ENCODE data around the gene ACOX1. TPM values are rescaled to one million over a fixed set of nuclear protein-coding genes. Genes with fewer than 3 reads are reported as not detected.

The ACOX1 gene
- total RNA-seq, 1 donor from 2014 or later = 9.7 TPM

DNA sequence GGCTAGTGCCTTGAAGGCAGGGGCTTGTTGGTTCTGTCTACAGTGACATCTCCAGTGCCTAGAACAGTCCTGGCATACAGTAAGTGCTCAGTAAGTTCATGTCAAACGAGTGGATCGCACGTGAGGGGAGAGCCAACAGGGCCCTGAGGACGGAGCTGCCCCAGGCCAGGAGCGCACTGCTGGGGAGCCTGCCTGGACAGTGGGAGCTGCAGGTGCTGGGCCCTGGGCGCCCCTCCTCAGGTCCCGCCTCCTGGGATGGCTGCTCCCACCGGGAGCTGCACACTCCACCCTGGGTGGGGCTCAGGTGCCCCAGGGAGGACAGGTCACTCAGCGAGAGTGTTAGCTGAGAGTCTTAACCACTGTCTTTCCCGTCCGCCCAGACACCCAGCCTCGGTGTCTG, 46.3 kb upstream of the ACOX1 start:
- H3K9ac ChIP-seq = no peak overlapping the region
- H3K27ac Mint-ChIP-seq = no peak overlapping the region
- H4K20me1 ChIP-seq (ENCODE audit: low read depth) = peaks cover 5% of the 10 kb centered on the region
- H3K4me1 Mint-ChIP-seq = peaks cover 14% of the 10 kb centered on the region
- no peak overlapping the region for H3K4me3 ChIP-seq
- DNase-seq (ENCODE audit: low spot score) = no peak
- H3K4me2 ChIP-seq = no peak overlapping the region
- no peaks in the 10 kb centered on the region for H3K36me3 Mint-ChIP-seq
- peaks cover 5% of the 10 kb centered on the region for H3K4me1 ChIP-seq
- H3K27ac ChIP-seq = no peak overlapping the region
- H3K79me2 ChIP-seq (ENCODE audit: low read depth) = no peaks in the 10 kb centered on the region
- no peaks in the 10 kb centered on the region for H3K27me3 Mint-ChIP-seq (ENCODE audit: insufficient read depth, low read depth)
- H3K9me3 Mint-ChIP-seq = no peaks in the 10 kb centered on the region
- no peaks in the 10 kb centered on the region for H3K9me3 ChIP-seq (ENCODE audit: low read depth)
- no peak overlapping the region for H2AFZ ChIP-seq (replicated peaks)
- H3K27me3 ChIP-seq = no peaks in the 10 kb centered on the region
- no peak overlapping the region for H3K4me3 Mint-ChIP-seq
- H3K36me3 ChIP-seq = no peaks in the 10 kb centered on the region
- peaks cover 17% of the 10 kb centered on the region for H3F3A ChIP-seq (ENCODE audit: low read depth)
- TF ChIP-seq EZH2phosphoT487 (IDR thresholded peaks at IDR 0.05) = no peak
- no peak for TF ChIP-seq EZH2 (IDR thresholded peaks at IDR 0.05)
- TF ChIP-seq, protein P1, sequence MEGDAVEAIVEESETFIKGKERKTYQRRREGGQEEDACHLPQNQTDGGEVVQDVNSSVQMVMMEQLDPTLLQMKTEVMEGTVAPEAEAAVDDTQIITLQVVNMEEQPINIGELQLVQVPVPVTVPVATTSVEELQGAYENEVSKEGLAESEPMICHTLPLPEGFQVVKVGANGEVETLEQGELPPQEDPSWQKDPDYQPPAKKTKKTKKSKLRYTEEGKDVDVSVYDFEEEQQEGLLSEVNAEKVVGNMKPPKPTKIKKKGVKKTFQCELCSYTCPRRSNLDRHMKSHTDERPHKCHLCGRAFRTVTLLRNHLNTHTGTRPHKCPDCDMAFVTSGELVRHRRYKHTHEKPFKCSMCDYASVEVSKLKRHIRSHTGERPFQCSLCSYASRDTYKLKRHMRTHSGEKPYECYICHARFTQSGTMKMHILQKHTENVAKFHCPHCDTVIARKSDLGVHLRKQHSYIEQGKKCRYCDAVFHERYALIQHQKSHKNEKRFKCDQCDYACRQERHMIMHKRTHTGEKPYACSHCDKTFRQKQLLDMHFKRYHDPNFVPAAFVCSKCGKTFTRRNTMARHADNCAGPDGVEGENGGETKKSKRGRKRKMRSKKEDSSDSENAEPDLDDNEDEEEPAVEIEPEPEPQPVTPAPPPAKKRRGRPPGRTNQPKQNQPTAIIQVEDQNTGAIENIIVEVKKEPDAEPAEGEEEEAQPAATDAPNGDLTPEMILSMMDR (IDR thresholded peaks at IDR 0.05) = no peak

DNA sequence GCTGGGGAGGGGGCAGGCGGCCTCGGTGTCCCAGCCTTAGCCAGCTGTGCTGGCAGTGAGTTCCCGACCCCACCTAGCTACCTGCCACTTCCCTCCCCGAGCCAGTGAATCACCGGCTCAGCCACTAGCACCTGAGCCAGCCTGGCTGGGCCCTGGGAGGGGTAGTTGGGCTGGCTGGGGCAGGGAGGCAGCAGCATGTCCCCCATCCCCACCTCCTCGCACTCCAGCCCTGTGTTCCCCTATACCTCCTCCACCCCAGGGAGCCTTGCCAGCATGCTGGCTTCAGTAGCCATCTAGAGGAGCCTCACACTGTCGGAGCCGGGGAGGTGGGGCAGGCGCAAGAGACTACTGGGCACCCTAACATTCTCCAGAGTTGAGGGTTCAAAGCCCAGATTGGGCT, 45.4 kb upstream of the ACOX1 start:
- Mint-ChIP-seq H3K36me3 (no peaks in the 10 kb centered on the region), H3K4me1 (peaks cover 7% of the 10 kb centered on the region), H3K4me3 (no peak overlapping the region), H3K27me3 (ENCODE audit: insufficient read depth, low read depth) (no peaks in the 10 kb centered on the region), H3K27ac (no peak overlapping the region), H3K9me3 (no peaks in the 10 kb centered on the region)
- H3K36me3 ChIP-seq = no peaks in the 10 kb centered on the region
- H3K4me1 ChIP-seq = no peaks in the 10 kb centered on the region
- H3K4me2 ChIP-seq = no peak overlapping the region
- no peaks in the 10 kb centered on the region for H3K79me2 ChIP-seq (ENCODE audit: low read depth)
- DNase-seq (ENCODE audit: low spot score) = no peak
- H4K20me1 ChIP-seq (ENCODE audit: low read depth) = no peaks in the 10 kb centered on the region
- H2AFZ ChIP-seq (replicated peaks) = no peak overlapping the region
- H3K27me3 ChIP-seq = no peaks in the 10 kb centered on the region
- H3K27ac ChIP-seq = no peak overlapping the region
- peaks cover 7% of the 10 kb centered on the region for H3F3A ChIP-seq (ENCODE audit: low read depth)
- no peaks in the 10 kb centered on the region for H3K9me3 ChIP-seq (ENCODE audit: low read depth)
- TF ChIP-seq, protein P1 (IDR thresholded peaks at IDR 0.05) = no peak
- TF ChIP-seq EZH2 (IDR thresholded peaks at IDR 0.05) (no peak), EZH2phosphoT487 (IDR thresholded peaks at IDR 0.05) (no peak)
- no peak overlapping the region for H3K4me3 ChIP-seq
- no peak overlapping the region for H3K9ac ChIP-seq

DNA sequence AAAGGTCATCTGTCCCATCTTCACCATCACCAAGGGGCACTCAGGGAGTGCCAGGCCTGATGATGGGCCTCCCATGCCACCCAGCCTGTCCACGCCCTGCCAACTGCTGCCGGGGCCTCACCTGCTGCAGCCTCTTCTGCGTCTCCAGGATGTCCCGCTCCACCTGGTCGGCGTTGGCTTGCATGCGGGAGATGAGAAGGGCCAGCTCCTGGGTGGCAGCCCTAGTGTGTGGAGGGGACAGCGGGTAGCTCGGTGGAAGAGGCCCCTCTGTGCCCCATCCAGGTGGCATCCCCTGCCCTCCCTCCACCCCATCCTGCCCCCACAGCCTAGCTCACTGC, 44.9 kb upstream of the ACOX1 start:
- Mint-ChIP-seq H3K4me3 (no peak overlapping the region), H3K4me1 (peaks cover 6% of the 10 kb centered on the region), H3K9me3 (no peaks in the 10 kb centered on the region), H3K27me3 (ENCODE audit: insufficient read depth, low read depth) (no peaks in the 10 kb centered on the region), H3K27ac (no peak overlapping the region), H3K36me3 (no peaks in the 10 kb centered on the region)
- H3K4me3 ChIP-seq = no peak overlapping the region
- H3K79me2 ChIP-seq (ENCODE audit: low read depth) = no peaks in the 10 kb centered on the region
- no peaks in the 10 kb centered on the region for H3K4me1 ChIP-seq
- H3K9ac ChIP-seq = no peak overlapping the region
- no peak for DNase-seq (ENCODE audit: low spot score)
- no peaks in the 10 kb centered on the region for H3K9me3 ChIP-seq (ENCODE audit: low read depth)
- no peak overlapping the region for H2AFZ ChIP-seq (replicated peaks)
- TF ChIP-seq, protein P1 (IDR thresholded peaks at IDR 0.05) = no peak
- TF ChIP-seq EZH2 (IDR thresholded peaks at IDR 0.05) (no peak), EZH2phosphoT487 (IDR thresholded peaks at IDR 0.05) (no peak)
- H3K27me3 ChIP-seq = no peaks in the 10 kb centered on the region
- H4K20me1 ChIP-seq (ENCODE audit: low read depth) = no peaks in the 10 kb centered on the region
- H3F3A ChIP-seq (ENCODE audit: low read depth) = peaks cover 3% of the 10 kb centered on the region
- no peaks in the 10 kb centered on the region for H3K36me3 ChIP-seq
- no peak overlapping the region for H3K4me2 ChIP-seq
- no peak overlapping the region for H3K27ac ChIP-seq
